RCC 7860 (cell line): ENCODE data around the gene PKIG.
A peak's percentile ranks its signal among the peaks of the same experiment; 100 is the strongest.
"Not testable (repeated sequence)": the region's sequence is repeated elsewhere in the genome, so short reads cannot be mapped to it uniquely, and the experiment has no call there.

Experiments
- DNase-seq: peaks from one replicate; pipeline ENCODE4 v3.0.0-alpha.2; 2015; ENCODE audit warnings: low spot score
- FAIRE-seq: peaks from 2 replicates; lab custom pipeline; 2012; peaks lifted over from hg19 to GRCh38; lab: Jason Lieb, UNC

Gene PKIG

GRCh38 chr20:44582311-44583025 lies at the start of gene PKIG:
Gene PKIG (plus strand): TSS chr20:44582579. CDS start chr20:44614557, 31,978 bp downstream.
- DNase-seq = no peak
- no peak for FAIRE-seq

- FAIRE-seq (no peak), DNase-seq (peak; percentile 33)
Observed at GRCh38 chr20:44532981-44533331, 49.4 kb upstream of the PKIG start.

- no peak for FAIRE-seq
- DNase-seq = no peak
Observed at GRCh38 chr20:44533928-44534327, 48.5 kb upstream of the PKIG start.

- FAIRE-seq = no peak
- no peak for DNase-seq
Observed at GRCh38 chr20:44536175-44536574, 46.2 kb upstream of the PKIG start.

GRCh38 chr20:44537993-44538392 lies 44.4 kb upstream of the PKIG start:
- FAIRE-seq = no peak
- no peak for DNase-seq

- FAIRE-seq (no peak), DNase-seq (no peak)
Observed at GRCh38 chr20:44540834-44541233, 41.5 kb upstream of the PKIG start.

GRCh38 chr20:44541992-44542391 lies 40.4 kb upstream of the PKIG start:
- DNase-seq = no peak
- no peak for FAIRE-seq

- DNase-seq (no peak), FAIRE-seq (no peak)
Observed at GRCh38 chr20:44542890-44543289, 39.5 kb upstream of the PKIG start.

- FAIRE-seq (no peak), DNase-seq (no peak)
Observed at GRCh38 chr20:44543358-44543757, 39.0 kb upstream of the PKIG start.

- DNase-seq (no peak), FAIRE-seq (no peak)
Observed at GRCh38 chr20:44544263-44544662, 38.1 kb upstream of the PKIG start.

GRCh38 chr20:44547419-44547818 lies 35.0 kb upstream of the PKIG start:
- FAIRE-seq (no peak), DNase-seq (no peak)

GRCh38 chr20:44549123-44549522 lies 33.3 kb upstream of the PKIG start:
- FAIRE-seq (no peak), DNase-seq (no peak)

- DNase-seq = no peak
- FAIRE-seq = no peak
Observed at GRCh38 chr20:44552050-44552449, 30.3 kb upstream of the PKIG start.

GRCh38 chr20:44552568-44552949 lies 29.8 kb upstream of the PKIG start:
- DNase-seq = no peak
- no peak for FAIRE-seq

- no peak for DNase-seq
- peak; percentile 81 for FAIRE-seq
Observed at GRCh38 chr20:44552950-44553908, 29.1 kb upstream of the PKIG start.

GRCh38 chr20:44559302-44559701 lies 23.1 kb upstream of the PKIG start:
- no peak for DNase-seq
- FAIRE-seq = no peak

GRCh38 chr20:44560229-44560628 lies 22.1 kb upstream of the PKIG start:
- FAIRE-seq = no peak
- no peak for DNase-seq

GRCh38 chr20:44560818-44561217 lies 21.6 kb upstream of the PKIG start:
- not testable (repeated sequence) for FAIRE-seq, DNase-seq

- FAIRE-seq (no peak), DNase-seq (no peak)
Observed at GRCh38 chr20:44561876-44562275, 20.5 kb upstream of the PKIG start.

GRCh38 chr20:44566018-44566417 lies 16.4 kb upstream of the PKIG start:
- DNase-seq (no peak), FAIRE-seq (no peak)

- FAIRE-seq = no peak
Observed at GRCh38 chr20:44566811-44567210, 15.6 kb upstream of the PKIG start.

GRCh38 chr20:44570367-44570766 lies 12.0 kb upstream of the PKIG start:
- FAIRE-seq = no peak

More at GRCh38 chr20:44566811-44567210, 15.6 kb upstream of the PKIG start:
- DNase-seq = no peak

More at GRCh38 chr20:44570367-44570766, 12.0 kb upstream of the PKIG start:
- no peak for DNase-seq
